ENCODE results near the gene EVI2B.
"Not testable (repeated sequence)": the region's sequence is repeated elsewhere in the genome, so short reads cannot be mapped to it uniquely, and the experiment has no call there.

The EVI2B gene

GRCh38 chr17:31269036-31269577 is 44.7 kb downstream of the EVI2B start:
- DNase-seq = no peak

GRCh38 chr17:31266042-31266441 is 47.8 kb downstream of the EVI2B start:
- no peak for DNase-seq

- not testable (repeated sequence) for DNase-seq
These were observed 50.9 kb downstream of the EVI2B start for GRCh38 chr17:31262923-31263322.

GRCh38 chr17:31261601-31262000 is 52.3 kb downstream of the EVI2B start:
- no peak for DNase-seq

GRCh38 chr17:31260151-31260550 is 53.7 kb downstream of the EVI2B start:
- DNase-seq = no peak

GRCh38 chr17:31256936-31257335 is 56.9 kb downstream of the EVI2B start:
- no peak for DNase-seq

- no peak for DNase-seq
These were observed 59.2 kb downstream of the EVI2B start for GRCh38 chr17:31254654-31255053.
